ENCODE data around the gene DNAH3. TPM values are rescaled to one million over a fixed set of nuclear protein-coding genes. Genes with fewer than 3 reads are reported as not detected.

DNAH3 gene
- total RNA-seq, 1 experiment from 2014 or later: 0.24 TPM

GRCh38 chr16:20903116-20903898 lies 247.3 kb downstream of the DNAH3 start:
- Histone ChIP-seq H3K79me1 (ENCODE audit: insufficient read depth, low read depth, low read length, poor library complexity, severe bottlenecking) (peaks cover 5% of the 10 kb centered on the region), H3K23me2 (ENCODE audit: insufficient read length, low read depth, low read length, poor library complexity, severe bottlenecking) (peaks cover 14% of the 10 kb centered on the region), H3K79me2 (ENCODE audit: insufficient read depth, low read length) (peaks cover 10% of the 10 kb centered on the region; the same call in 1 of the 2 replicates), H2AK5ac (ENCODE audit: insufficient read length, low read length) (no peak overlapping the region), H3K4ac (ENCODE audit: low read depth, low read length) (no peak overlapping the region), H2BK120ac (ENCODE audit: low read depth, low read length, poor library complexity, severe bottlenecking) (no peak overlapping the region), H2AFZ (ENCODE audit: low read length) (no peak overlapping the region), H3K4me2 (ENCODE audit: insufficient read depth, insufficient read length, low read length) (no peak overlapping the region), H4K5ac (ENCODE audit: insufficient read length, low read depth, low read length) (no peak overlapping the region), H4K8ac (replicated peaks; ENCODE audit: insufficient read length, low read depth, low read length) (no peak overlapping the region), H2BK15ac (ENCODE audit: low read depth, low read length) (no peak overlapping the region), H3K18ac (ENCODE audit: insufficient read length, low read depth, low read length) (no peak overlapping the region), H4K20me1 (ENCODE audit: control insufficient read depth, insufficient read depth, insufficient read length) (no peaks in the 10 kb centered on the region), H3K14ac (ENCODE audit: insufficient read depth, low read length) (no peak overlapping the region), H3K9me3 (ENCODE audit: control insufficient read depth, low read depth, low read length) (no peaks in the 10 kb centered on the region), H2BK5ac (ENCODE audit: insufficient read length, low read length) (no peak overlapping the region), H3K27me3 (ENCODE audit: insufficient read depth, low read length) (no peaks in the 10 kb centered on the region), H4K91ac (ENCODE audit: insufficient read length, low read depth, low read length) (no peak overlapping the region), H3K27ac (ENCODE audit: insufficient read length, low read depth, low read length) (no peak overlapping the region), H3T11ph (ENCODE audit: low read length) (no peak overlapping the region), H2BK12ac (ENCODE audit: insufficient read length, low read depth, low read length) (no peak overlapping the region), H3K9ac (ENCODE audit: extremely low read depth, insufficient read length, low read length) (no peak overlapping the region), H3K56ac (ENCODE audit: insufficient read length, low read depth, low read length) (no peak overlapping the region), H2BK20ac (ENCODE audit: low read depth, low read length, poor library complexity, severe bottlenecking) (no peak overlapping the region), H3K4me1 (ENCODE audit: insufficient read depth, low read length) (no peaks in the 10 kb centered on the region), H3K23ac (ENCODE audit: insufficient read length, low read depth, low read length) (no peak overlapping the region)
- no CpG with 5 or more reads among the region's 5 CpGs for WGBS (ENCODE audit: extremely low coverage, insufficient read length, low lambda C conversion rate)
- Mint-ChIP-seq H3K9me3 (no peaks in the 10 kb centered on the region; a peak in 1 of 5 replicates), H3K27me3 (ENCODE audit: low read depth) (no peaks in the 10 kb centered on the region), H3K27ac (no peak overlapping the region; a peak in 1 of 7 replicates), H3K4me1 (peaks cover 44 to 49% of the 10 kb centered on the region in 2 experiments), H3K4me3 (peak overlapping the region in 1 of 2 experiments; percentile 7; a peak in 2 of 5 replicates), H3K36me3 (ENCODE audit: insufficient read depth in 1 of 3, low read depth in 3 of 3) (peaks cover 0 to 8% (median 5%) of the 10 kb centered on the region in 3 experiments; a peak in 5 of 7 replicates)
- TF ChIP-seq CTCF (conservative IDR thresholded peaks at IDR 0.05): no peak
- DNase-seq: no peak

All from H9 (cell line).